HG03060 (cell line): ENCODE data around the gene CFAP46.
"Not testable (repeated sequence)": the region's sequence is repeated elsewhere in the genome, so short reads cannot be mapped to it uniquely, and the experiment has no call there.

Experiments used
- ATAC-seq: cut with Tn5 transposase; IDR thresholded peaks from one replicate; pipeline ENCODE4 v1.9.1; 2021; ENCODE audit warnings: low read depth, moderate number of reproducible peaks; ENCODE audit not compliant: unreplicated experiment

CFAP46 gene

DNA sequence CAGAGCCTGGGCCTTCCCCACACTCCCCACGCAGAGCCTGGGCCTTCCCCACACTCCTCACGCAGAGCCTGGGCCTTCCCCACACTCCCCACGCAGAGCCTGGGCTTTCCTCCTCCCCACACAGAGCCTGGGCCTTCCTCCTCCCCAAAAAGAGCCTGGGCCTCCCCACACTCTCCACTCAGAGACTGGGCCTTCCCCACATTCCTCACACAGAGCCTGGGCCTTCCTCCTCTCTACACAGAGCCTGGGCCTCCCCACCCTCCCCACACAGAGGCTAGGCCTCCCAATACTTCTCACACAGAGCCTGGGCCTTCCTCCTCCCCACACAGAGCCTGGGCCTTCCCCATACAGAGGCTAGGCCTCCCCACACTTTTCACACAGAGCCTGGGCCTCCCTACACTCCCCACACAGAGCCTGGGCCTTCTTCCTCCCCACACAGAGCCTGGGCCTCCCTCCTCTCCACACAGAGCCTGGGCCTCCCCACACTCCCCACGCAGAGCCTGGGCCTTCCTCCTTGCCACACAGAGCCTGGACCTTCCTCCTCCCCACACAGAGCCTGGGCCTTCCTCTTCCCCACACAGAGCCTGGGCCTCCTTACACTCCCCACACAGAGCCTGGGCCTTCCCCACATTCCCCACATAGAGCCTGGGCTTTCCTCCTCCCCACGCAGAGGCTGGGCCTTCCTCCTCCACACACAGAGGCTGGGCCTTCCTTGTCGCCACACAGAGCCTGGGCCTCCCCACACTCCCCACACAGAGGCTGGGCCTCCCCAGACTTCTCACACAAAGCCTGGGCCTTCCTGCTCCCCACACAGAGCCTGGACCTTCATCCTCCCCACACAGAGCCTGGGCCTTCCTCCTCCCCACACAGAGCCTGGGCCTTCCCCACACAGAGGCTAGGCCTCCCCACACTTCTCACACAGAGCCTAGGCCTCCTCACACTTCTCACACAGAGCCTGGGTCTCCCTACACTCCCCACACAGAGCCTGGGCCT, 10.8 kb downstream of the CFAP46 start:
- ATAC-seq, result not testable (repeated sequence)

DNA sequence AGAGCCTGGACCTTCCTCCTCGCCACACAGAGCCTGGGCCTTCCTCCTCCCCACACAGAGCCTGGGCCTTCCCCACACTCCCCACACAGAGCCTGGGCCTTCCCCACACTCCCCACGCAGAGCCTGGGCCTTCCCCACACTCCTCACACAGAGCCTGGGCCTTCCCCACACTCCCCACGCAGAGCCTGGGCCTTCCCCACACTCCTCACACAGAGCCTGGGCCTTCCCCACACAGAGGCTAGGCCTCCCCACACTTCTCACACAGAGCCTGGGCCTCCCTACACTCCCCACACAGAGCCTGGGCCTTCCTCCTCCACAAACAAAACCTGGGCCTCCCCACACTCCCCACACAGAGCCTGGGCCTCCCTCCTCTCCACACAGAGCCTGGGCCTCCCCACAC, 11.7 kb downstream of the CFAP46 start:
- ATAC-seq, result not testable (repeated sequence)

DNA sequence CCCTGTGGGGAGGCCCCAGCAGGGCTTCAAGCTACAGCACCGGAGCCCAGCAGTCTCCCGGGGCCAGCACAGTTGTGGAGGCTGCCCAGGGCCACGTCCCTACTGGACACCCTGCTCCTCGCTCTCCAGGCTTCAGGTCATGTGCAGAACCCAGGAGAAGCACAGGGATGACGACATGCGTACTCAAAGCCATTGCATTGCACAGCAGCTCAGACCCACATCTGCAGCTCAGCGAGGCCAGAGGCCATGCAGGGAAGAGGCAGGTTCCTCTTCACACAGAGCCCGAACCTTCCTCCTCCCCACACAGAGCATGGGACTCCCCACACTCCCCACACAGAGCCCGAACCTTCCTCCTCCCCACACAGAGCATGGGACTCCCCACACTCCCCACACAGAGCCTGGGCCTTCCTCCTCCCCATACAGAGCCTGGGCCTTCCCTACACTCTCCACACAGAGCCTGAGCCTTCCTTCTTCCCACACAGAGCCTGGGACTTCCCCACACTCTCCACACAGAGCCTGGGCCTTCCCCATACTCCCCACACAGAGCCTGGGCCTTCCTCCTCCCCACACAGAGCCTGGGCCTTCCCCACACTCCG, 12.3 kb downstream of the CFAP46 start:
- no peak for ATAC-seq

DNA sequence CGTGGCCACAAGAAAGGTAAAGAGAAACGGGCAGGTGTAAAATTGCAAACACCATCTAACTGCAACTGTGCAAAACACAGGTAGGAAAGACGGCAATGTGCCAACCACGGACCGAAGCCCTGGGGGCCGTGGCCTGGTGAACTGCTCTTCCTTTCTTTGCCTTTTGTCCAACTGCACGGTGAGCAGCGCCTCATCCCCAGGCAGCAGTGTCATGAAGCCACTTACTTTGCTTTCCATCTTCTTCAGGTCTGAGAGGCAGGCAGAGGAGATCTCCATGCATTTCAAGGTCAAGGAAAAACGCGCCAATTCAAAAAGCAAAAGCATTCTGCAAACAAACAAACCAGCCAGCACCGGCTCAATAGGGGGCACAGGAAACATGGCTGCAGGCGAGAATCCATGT, 12.9 kb downstream of the CFAP46 start:
- no peak for ATAC-seq

DNA sequence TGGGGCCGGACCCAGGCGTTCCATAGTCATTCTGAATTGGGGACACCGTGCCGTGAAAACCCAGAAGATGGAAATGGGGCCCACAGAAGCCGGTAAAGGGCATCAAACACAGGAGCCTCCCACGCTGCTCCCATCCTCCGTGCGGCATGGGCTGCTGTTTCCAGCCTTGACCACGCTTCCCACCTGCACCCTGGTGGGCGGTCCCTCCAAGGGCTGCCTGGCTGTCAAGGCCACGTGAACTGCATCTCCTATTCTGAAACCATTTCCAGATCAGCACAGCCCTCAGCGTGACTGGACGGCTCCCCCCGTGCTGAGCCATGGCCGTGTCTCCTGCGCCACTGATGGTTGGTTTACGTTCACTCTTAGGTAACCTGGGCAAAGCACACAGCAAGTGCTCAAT, 14.1 kb downstream of the CFAP46 start:
- ATAC-seq, result no peak

DNA sequence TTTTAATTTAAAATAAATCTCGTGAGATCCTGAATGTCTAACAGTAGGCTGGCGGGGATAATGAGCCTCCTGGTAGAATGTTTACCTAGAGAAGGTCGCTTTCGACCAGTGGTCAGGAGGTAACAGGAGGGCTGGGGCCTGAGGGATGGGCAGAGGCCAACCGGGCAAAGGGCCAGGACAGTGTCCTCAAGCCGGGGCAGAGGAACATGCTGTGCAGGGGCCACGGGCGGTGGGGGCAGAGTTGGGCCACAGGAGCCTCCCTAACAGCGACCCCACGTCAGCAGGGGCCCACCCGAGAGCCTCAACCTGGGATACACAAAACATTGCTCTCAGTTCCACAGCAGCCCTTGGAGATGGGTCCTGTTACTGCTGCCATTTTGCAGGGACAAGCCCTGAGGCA, 14.5 kb downstream of the CFAP46 start:
- no peak for ATAC-seq

DNA sequence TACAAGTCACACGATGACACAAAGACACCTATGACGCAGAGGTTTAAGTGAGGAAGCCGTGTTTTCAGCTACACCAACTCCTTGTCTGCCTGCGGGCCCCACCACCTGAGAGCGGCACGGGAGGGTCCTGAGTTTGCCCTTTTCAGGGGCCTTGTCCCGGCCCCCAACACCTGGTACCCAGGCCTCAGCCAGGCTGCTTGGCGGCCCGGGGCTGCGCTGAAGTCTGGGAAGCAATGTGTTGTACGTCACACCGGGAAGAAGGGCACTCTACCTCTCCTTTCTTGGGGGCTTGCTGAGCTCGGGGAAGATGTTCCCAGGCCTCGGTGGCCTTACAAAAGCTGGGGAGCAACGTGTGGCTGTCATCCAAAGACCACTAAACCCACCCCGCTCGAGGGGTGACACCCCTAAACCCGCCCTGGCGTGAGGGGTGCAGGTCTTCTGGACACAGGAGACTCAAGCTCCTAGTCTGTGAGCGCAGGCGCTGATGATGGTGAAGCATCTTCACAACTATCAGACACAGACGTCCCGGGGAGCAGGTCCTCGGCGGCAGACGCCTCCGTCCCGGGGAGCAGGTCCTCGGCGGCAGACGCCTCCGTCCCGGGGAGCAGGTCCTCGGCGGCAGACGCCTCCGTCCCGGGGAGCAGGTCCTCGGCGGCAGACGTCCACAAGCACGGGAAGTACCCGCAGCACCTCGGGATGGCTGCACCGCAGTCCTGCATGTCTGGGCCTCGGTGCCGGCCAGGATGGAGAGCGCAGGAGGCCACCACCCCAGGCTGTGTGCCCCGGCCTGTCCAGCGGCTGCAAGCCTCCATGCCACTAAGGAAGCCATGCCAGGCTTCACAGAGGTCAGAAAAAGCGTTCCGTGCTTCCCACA, 15.4 kb downstream of the CFAP46 start:
- ATAC-seq, result no peak

DNA sequence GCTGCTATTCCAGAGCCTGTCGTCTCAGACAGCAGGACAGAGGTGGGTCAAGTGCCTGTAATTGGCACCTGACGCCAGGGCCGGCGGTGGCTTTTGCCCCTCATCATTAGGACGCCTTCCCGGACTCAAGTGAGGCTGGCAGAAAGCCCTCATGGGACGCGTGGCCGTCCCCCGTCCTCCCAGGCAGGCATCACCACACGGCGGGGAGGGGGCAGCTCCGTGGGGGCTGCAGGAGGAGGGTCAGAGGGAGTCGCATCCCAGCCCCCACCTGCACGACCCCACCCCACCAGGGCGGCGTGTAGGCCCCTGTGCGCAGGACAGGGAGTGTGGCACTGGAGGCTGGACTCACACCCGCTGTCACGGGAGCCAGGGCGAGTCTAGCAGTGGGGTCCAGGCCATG, 16.3 kb downstream of the CFAP46 start:
- no peak for ATAC-seq

DNA sequence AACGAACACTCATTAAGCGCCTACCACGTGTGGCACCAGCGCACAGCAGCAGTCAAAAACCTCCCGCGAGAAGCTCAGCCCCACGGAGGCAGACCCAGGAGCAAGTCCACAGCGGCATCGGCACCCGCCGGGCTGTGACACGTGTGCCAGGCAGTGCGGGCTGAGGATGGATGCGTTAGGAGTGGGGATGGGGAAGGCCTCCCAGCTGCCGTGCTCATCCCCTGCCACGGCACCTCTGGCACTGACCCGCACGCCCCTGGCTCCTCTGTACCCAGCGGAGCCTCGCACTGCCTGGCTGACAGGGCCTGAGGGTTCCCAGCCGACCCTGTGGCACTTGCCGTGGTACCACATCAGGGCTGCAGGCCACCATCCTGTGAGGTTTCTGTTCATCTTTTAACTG, 16.8 kb downstream of the CFAP46 start:
- no peak for ATAC-seq

DNA sequence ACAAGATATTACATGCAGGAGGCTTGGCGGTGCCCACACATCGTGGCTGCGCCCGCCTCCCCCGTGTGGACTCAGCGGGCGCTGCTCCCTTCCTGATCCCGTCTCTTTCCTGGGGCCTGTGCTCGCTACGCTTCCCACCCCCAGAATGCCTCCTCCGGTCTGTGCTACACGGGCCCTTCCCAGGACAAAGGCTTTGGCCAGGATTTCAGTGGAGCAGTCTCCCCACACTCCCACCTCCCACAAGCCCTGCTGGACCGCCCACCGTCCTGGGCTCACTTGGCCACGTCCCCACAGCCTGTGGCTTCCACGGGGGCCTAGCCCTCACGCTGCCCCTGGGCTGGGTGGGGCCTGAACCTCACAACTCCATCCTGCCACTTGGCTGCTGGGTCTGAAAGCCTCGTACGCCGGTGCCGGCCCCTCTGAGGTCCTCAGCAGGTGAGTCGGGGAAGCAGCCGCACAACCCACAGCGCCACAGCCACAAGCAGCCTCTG, 17.3 kb downstream of the CFAP46 start:
- no peak for ATAC-seq

DNA sequence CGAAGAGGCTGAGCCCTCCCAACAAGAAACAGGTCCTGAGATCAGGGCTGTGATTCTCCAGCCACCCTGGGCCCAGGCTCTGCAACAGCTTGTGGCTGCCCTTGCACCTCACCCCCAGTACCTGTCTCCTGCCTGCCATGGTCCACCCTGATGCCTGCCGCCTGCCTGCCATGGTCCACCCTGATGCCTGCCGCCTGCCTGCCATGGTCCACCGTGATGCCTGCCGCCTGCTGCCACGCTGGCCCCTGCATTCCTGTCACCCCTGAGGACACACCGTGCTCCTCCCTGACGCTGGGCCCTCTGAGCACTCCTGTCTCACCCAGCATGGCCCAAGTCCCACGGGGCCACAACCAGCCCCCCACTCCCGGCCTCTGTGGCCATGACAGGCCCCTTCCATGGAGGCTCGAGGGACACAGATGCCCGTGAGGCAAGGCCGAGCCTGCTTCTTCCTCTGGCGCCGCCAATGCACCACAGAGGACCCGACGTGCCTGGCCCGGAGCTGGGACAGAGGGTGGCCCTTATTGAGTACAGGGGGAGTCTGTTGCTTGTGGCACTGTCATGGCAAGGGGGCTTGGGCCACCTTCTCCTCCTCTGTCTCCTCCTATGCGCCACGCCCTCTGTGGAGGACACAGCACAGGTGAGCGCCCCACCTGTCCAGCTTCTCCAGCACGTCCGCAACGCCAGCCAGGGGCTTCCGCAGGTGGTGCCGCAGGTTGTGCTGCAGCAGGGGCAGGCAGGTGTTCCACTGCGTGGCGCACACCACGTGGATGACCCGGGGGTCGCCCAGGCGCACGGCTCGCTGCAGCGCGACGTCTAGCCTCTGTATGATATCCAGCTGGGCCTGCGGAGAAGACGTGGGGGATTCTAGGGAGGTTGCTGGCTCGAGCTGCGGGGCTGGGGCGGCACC, 18.1 kb downstream of the CFAP46 start:
- ATAC-seq, result no peak

DNA sequence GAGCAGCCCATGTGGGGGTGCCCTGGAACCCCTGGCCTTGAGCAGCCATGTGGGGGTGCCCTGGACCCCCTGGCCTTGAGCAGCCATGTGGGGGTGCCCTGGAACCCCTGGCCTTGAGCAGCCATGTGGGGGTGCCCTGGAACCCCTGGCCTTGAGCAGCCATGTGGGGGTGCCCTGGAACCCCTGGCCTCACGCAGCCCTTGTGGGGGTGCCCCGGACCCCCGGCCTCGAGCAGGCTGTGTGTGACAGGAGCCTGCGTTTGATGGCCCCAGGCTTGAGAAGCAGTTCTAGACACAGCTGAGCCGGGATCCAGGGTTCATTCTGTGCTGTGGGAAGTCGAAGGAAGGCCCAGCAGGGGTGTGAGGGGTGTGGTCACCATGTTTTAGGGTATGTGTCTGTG, 19.0 kb downstream of the CFAP46 start:
- ATAC-seq, result not testable (repeated sequence)

DNA sequence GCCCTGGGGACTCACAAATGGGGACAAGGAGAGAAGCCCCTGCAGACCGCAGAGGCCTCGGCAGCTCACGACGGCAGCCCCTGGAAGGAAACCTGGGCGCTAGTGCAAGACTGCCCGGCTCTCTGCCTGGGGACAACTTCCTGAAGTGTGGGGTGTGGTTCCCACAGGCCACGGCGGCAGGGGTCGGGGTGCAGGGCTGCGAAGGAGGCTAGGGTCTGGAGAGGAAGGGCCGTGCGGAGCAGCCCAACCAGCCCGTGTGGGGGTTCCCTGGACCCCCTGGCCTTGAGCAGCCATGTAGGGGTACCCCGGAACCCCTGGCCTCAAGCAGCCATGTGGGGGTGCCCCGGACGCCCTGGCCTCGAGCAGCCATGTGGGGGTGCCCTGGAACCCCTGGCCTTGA, 19.5 kb downstream of the CFAP46 start:
- ATAC-seq, result no peak

DNA sequence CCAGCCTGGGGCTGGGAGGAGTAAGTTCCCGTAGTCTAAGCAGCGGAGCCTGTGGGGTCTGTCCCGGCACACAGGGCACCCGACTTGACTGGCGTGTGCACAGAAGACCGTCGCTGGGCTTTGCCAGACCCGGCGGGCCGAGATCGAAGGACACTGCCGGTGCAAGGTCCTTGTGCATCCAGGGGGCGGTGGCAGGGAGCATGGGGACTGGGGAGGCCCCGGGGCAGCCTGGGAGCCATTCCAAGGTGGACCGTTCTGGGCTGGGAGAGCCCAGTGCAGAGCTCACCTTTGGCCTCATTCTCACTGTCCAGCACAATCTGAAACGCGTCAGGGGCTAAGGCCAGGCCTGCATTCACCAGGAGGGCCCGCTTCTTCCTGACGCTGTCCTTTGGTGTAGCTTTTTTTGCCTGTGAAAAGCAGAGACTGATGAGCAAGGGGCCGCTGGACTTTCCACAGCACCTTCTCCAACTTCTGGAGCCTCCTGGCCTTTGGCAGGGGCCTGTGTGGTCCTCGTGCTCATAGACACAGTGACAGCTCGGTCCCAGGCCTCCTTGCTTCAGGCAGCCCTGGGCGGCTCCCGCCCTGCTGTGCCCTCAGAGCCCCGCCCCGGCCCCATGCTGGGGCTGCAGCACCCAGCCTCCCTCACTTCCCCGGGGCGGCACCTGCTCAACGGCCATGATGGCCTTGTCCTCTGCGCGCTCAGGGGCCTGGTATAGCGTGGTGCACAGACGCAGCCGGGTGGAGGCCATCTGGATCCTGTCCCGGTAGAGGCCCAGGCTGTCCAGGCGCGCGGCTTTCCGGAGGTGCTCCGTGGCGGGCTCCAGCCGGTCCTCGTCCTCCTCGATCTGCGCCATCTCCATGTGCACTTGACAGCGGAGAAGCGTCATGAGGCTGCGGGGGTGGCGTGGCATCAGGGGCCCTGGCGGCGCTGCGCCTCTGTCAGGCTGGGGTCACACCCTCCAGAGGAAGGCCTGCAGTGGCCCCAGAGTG, 20.3 kb downstream of the CFAP46 start:
- ATAC-seq, result no peak

DNA sequence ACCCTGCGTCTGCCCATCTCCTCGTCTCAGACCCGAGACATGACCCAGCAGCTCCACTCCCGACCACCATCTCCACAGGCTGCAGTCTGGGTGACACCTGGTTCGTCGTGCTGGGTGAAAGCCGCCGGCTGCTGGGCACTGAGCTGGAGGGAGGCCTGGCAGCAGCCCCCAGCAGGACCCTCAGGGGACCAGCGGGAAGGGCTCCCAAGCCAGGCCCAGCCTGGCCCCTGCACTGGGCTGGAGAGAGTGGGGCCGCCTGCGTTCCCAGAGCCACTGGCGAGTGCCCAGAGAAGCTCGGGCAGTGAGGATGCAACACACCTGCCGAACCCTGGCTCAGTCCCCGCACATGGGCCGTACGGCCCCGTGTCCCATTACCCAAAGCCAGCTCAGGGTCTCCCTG, 21.3 kb downstream of the CFAP46 start:
- ATAC-seq, result no peak

DNA sequence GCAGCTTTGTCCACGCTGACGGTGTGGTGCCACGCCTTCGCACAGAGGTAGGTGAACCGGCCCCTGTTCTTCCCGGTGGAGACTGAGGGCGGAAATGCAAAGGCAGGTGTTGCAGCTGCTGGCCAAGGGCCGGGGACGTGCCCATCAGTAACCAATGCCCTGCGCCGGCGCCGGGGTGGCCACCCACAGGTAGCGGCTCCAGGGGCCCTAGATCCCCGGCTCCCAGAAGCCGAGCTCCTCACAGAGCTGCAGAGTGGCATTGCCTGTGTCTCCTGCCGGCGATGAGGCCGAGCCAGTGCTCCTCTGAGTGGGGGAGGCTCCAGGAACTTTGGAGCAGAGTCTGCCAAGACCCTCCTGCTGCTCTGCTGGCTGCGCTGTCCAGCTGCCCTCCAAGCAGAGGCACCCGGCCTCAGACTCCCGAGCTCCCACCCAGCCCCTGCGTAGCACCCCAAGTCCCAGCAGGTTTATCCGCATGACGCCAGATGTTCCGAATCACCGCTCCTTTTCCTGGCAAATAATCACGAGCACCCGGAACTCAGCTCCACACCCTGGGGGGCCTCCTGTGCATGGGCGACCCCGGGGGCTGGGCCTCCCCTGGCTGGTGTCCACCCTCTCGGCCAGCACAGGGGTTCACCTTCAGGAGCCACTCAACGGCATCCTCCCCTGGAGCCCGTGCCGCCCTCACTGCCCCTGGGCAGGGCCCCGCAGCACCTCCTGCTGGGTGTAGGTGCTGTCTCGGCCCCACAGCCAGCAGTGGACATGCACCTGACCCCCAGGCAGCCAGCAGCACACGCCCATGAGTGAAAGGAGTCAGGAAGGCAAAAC, 22.1 kb downstream of the CFAP46 start:
- no peak for ATAC-seq

DNA sequence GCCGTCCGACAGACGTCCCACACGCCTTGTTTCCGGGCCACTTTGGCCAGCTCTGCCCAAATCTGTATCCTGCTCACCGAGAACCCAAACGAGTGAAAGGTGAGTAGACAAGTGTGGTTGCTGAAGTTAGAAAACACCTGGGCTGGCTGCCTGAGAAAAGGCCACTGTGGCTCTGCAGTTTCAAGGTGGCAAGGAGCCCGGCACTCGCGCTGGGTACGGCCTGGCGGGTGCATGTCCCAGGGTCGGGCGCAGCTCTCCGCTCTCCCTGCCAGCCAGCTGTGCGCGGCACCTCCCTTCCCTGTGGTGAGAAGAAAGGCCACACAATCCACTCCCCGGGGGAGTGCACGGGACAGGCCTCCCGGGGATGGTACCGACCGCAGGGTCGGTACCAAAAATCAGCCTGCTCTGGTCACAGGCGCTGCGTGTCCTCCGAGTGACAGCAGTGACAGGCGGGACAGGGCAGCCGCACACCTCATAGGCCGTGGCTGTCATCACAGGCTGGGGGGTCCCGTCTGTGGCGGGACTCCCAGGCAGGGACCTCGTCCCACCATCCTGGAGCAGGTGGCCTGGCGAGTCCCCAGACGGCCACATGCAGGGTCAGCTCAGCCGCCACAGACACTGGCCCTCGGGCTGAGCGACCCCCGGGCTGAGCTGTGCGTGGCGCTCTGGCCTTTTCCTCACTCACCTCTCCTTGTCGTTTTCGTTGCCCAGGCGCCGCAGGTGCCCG, 22.8 kb downstream of the CFAP46 start:
- ATAC-seq, result no peak
